CD4-positive, alpha-beta T cell (primary cell): Measurements from ENCODE around the gene ZNF541. TPM values are rescaled to one million over a fixed set of nuclear protein-coding genes. Genes with fewer than 3 reads are reported as not detected.

Source experiments
- ATAC-seq: fragments of 200-7000 bp; cut with Tn5 transposase; one replicate; pipeline ENCODE4 v1.10.0; 2022; ENCODE audit warnings: mild to moderate bottlenecking; ENCODE audit not compliant: poor library complexity
- CTCF ChIA-PET: fragments of 350-600 bp; sonication (Branson Sonifier 250); formaldehyde crosslinking; loops from one replicate; lab custom pipeline; 2021; ENCODE audit warnings: antibody characterized with exemption, inconsistent platforms; lab: Charles Lee
- POLR2A ChIA-PET: fragments of 350-600 bp; sonication (Branson Sonifier 250); formaldehyde crosslinking; loops from one replicate; lab custom pipeline; 2021; ENCODE audit warnings: antibody characterized with exemption, inconsistent platforms; lab: Charles Lee
- DNase-seq, 14 experiments: peaks; one replicate each; pipeline ENCODE4 v3.0.0-alpha.2; 2013 to 2020; ENCODE audit warnings: mixed read lengths in 2 of 14
- H3K27ac ChIP-seq, 2 donors: one replicate each; pipeline versions ENCODE4 v1.5.1 to v1.7.0; 2013; ENCODE audit warnings: low read length in 2 of 2, low read depth in 1 of 2, mild to moderate bottlenecking in 1 of 2
- H3K27me3 ChIP-seq, 2 experiments: 1 replicate in 1 of 2; 2 replicates in 1 of 2; pipeline versions ENCODE4 v1.6.1 to v1.7.0; 2013; ENCODE audit warnings: low read length in 2 of 2, control low read depth in 1 of 2, mild to moderate bottlenecking in 1 of 2, moderate library complexity in 1 of 2; ENCODE audit not compliant: insufficient read depth in 2 of 2, control insufficient read depth in 1 of 2
- H3K36me3 ChIP-seq: one replicate; pipeline ENCODE4 v1.6.1; 2013; ENCODE audit warnings: low read length, control low read depth; ENCODE audit not compliant: insufficient read depth
- H3K4me1 ChIP-seq: one replicate; pipeline ENCODE4 v1.6.1; 2013; ENCODE audit warnings: low read length, control low read depth; ENCODE audit not compliant: insufficient read depth
- H3K4me3 ChIP-seq: one replicate; pipeline ENCODE4 v1.5.1; 2013; ENCODE audit warnings: mild to moderate bottlenecking, low read length, moderate library complexity
- H3K9me3 ChIP-seq, 2 experiments: 1 replicate in 1 of 2; 2 replicates in 1 of 2; pipeline versions ENCODE4 v1.6.1 to v1.7.0; 2013; ENCODE audit warnings: low read length in 2 of 2, mild to moderate bottlenecking in 2 of 2, control low read depth in 1 of 2, moderate library complexity in 1 of 2; ENCODE audit not compliant: control insufficient read depth in 1 of 2, insufficient read depth in 1 of 2
- H3K27ac Mint-ChIP-seq: one replicate; pipeline ENCODE4 v1.8.0; 2020; ENCODE audit warnings: mixed read lengths
- H3K27me3 Mint-ChIP-seq: one replicate; pipeline ENCODE4 v1.8.0; 2021; ENCODE audit warnings: mixed read lengths
- H3K36me3 Mint-ChIP-seq: one replicate; pipeline ENCODE4 v1.8.0; 2021; ENCODE audit warnings: low read depth, mixed read lengths
- H3K4me1 Mint-ChIP-seq: one replicate; pipeline ENCODE4 v1.8.0; 2021; ENCODE audit warnings: low read depth, mixed read lengths
- H3K4me3 Mint-ChIP-seq: one replicate; pipeline ENCODE4 v1.8.0; 2020; ENCODE audit warnings: mild to moderate bottlenecking, mixed read lengths
- H3K9me3 Mint-ChIP-seq: one replicate; pipeline ENCODE4 v1.8.0; 2020; ENCODE audit warnings: mixed read lengths
- intact Hi-C, 2 experiments: fragments of 100-400 bp; cut with DNase I in 1 of 2; cut with micrococcal nuclease in 1 of 2; formaldehyde crosslinking; loops; one replicate each; pipeline versions ENCODE4 v1.15.1 to v1.9.0; 2023 to 2025; cut with DNase I, micrococcal nuclease
- total RNA-seq, 174 experiments: library from RNA in 2 of 174; stranded (reverse) in 2 of 174; gene quantifications; one replicate each; pipeline ENCODE4 v1.2.3 and lab custom pipeline; 2021 to 2026
- TF ChIP-seq, protein P1 (sequence below): fragments of 200-600 bp; IDR thresholded peaks from one replicate; pipeline ENCODE4 v1.8.0; 2022; ENCODE audit warnings: antibody characterized with exemption, mild to moderate bottlenecking

ZNF541 gene
- total RNA-seq, 2 experiments from 2014 or later: 0.81 to 0.88 TPM

DNA sequence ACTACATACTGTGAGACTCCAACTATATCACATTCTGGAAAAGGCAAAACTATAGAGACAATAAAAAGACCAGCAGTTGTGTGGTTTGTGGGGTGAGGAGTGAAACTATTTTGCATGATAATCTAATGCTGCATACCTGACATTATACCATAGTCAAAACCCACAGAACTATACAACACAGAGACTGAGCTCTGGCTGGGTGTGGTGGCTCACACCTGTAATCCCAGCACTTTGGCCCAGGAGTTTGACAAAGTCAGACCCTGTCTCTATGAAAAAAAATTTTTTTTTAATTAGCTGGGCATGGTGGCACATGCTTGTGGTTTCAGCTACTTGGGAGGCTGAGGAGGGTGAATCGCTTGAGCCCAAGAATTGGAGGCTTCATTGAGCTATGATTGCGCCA lies 11.9 kb downstream of the ZNF541 start:
- Histone ChIP-seq H3K4me3 (no peak overlapping the region), H3K4me1 (no peaks in the 10 kb centered on the region), H3K36me3 (no peaks in the 10 kb centered on the region), H3K9me3 (no peaks in the 10 kb centered on the region), H3K27me3 (no peaks in the 10 kb centered on the region), H3K27ac (no peak overlapping the region)
- ATAC-seq: no peak
- Mint-ChIP-seq H3K36me3 (no peaks in the 10 kb centered on the region), H3K27ac (no peak overlapping the region), H3K4me1 (no peaks in the 10 kb centered on the region), H3K4me3 (no peak overlapping the region), H3K27me3 (no peaks in the 10 kb centered on the region), H3K9me3 (no peaks in the 10 kb centered on the region)
- no peak for DNase-seq
- ChIA-PET CTCF (interaction anchor here (0.6 to 1.4 kb wide), 3 partner anchors 24 to 124 kb away, joined by 3 to 5 read pairs (median 3); partner anchors contain the start of gene NAPA), POLR2A (interaction anchor here (0.6 to 1.5 kb wide), 2 partner anchors 49 to 50 kb away, joined by 3 to 4 read pairs; no protein-coding TSS in a partner anchor)
- TF ChIP-seq, protein P1, sequence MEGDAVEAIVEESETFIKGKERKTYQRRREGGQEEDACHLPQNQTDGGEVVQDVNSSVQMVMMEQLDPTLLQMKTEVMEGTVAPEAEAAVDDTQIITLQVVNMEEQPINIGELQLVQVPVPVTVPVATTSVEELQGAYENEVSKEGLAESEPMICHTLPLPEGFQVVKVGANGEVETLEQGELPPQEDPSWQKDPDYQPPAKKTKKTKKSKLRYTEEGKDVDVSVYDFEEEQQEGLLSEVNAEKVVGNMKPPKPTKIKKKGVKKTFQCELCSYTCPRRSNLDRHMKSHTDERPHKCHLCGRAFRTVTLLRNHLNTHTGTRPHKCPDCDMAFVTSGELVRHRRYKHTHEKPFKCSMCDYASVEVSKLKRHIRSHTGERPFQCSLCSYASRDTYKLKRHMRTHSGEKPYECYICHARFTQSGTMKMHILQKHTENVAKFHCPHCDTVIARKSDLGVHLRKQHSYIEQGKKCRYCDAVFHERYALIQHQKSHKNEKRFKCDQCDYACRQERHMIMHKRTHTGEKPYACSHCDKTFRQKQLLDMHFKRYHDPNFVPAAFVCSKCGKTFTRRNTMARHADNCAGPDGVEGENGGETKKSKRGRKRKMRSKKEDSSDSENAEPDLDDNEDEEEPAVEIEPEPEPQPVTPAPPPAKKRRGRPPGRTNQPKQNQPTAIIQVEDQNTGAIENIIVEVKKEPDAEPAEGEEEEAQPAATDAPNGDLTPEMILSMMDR: no peak
- intact Hi-C loops: no loop called here

GRCh38 chr19:47550129-47550528 lies 22.8 kb downstream of the ZNF541 start:
- Mint-ChIP-seq H3K36me3 (no peaks in the 10 kb centered on the region), H3K4me1 (no peaks in the 10 kb centered on the region), H3K27ac (no peak overlapping the region), H3K9me3 (no peaks in the 10 kb centered on the region), H3K4me3 (no peak overlapping the region), H3K27me3 (peaks cover 8% of the 10 kb centered on the region)
- peaks cover 7% of the 10 kb centered on the region for H3K4me1 ChIP-seq
- TF ChIP-seq, protein P1: no peak
- POLR2A ChIA-PET: no interaction called here
- no peak overlapping the region for H3K4me3 ChIP-seq
- no peak for DNase-seq
- CTCF ChIA-PET: no interaction called here
- no peak for ATAC-seq
- H3K9me3 ChIP-seq: peaks cover 0 to 8% of the 10 kb centered on the region in 2 experiments
- intact Hi-C loops: no loop called here
- no peaks in the 10 kb centered on the region for H3K36me3 ChIP-seq
- H3K27me3 ChIP-seq: peaks cover 3 to 8% of the 10 kb centered on the region in 2 experiments
- no peak overlapping the region for H3K27ac ChIP-seq

DNA sequence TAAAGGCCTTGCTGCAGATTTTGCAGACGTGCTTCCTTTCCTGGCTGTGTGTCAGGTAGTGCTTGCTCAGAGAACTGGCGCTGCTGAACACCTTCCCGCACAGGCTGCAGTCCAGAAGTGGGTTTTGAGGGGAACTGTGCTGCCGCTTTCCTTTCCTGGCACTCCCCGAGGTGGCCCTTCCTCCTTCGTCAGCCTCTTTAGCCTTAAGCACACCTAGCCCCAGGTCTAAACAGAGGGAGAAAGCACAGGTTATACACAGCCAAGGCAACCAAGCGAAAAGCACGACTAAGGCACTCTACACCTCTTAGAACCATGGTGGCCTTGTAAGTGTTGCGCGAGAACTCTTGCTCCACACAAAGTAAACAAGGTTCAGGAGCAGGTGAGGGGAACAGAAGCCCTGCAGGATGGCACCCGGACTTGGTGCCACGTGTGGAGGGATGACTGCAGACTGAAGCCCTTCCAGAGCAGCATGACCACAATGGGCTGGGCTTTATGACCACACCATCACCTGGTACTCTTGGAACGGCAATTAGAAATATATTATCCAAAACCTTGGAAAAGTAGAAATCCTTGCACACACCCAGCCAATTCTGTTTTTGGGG lies 23.6 kb downstream of the ZNF541 start:
- Histone ChIP-seq H3K36me3 (no peaks in the 10 kb centered on the region), H3K27ac (no peak overlapping the region), H3K4me1 (peaks cover 12% of the 10 kb centered on the region), H3K9me3 (peaks cover 0 to 14% of the 10 kb centered on the region in 2 experiments), H3K4me3 (no peak overlapping the region), H3K27me3 (peaks cover 9 to 15% of the 10 kb centered on the region in 2 experiments)
- Mint-ChIP-seq H3K27ac (no peak overlapping the region), H3K36me3 (no peaks in the 10 kb centered on the region), H3K4me1 (no peaks in the 10 kb centered on the region), H3K9me3 (no peaks in the 10 kb centered on the region), H3K27me3 (peaks cover 8% of the 10 kb centered on the region), H3K4me3 (no peak overlapping the region)
- DNase-seq (no peak), ATAC-seq (no peak)
- TF ChIP-seq, protein P1: no peak
- ChIA-PET CTCF (no interaction called here), POLR2A (no interaction called here)
- intact Hi-C loops: no loop called here
